SK-N-SH (cell line): Measurements from ENCODE around the gene KIF6.

Experiments used
- CHD2 ChIP-seq: fragments of 150-350 bp; IDR thresholded peaks from 2 replicates; pipeline ENCODE4 v1.6.1; 2018; ENCODE audit warnings: low read length; ENCODE audit not compliant: partially characterized antibody
- ELF1 ChIP-seq: IDR thresholded peaks from 2 replicates; pipeline ENCODE4 v1.4.0; 2012
- EP300 ChIP-seq, 2 experiments: IDR thresholded peaks; 2 replicates each; pipeline versions ENCODE4 v1.4.0 to v1.6.1; 2012; ENCODE audit warnings: borderline replicate concordance in 1 of 2, low read depth in 1 of 2, low read length in 1 of 2
- FOXM1 ChIP-seq: IDR thresholded peaks from 2 replicates; pipeline ENCODE4 v1.4.0; 2012; ENCODE audit warnings: low read depth, mild to moderate bottlenecking
- JUND ChIP-seq: IDR thresholded peaks from 2 replicates; pipeline ENCODE4 v1.4.0; 2012
- POLR2AphosphoS5 ChIP-seq: IDR thresholded peaks from 2 replicates; pipeline ENCODE4 v1.6.1; 2012; ENCODE audit warnings: low read depth, low read length
- RAD21 ChIP-seq: IDR thresholded peaks from 2 replicates; pipeline ENCODE4 v1.6.1; 2012; ENCODE audit warnings: mild to moderate bottlenecking, low read length
- RCOR1 ChIP-seq: fragments of 150-350 bp; IDR thresholded peaks from 2 replicates; pipeline ENCODE4 v1.6.1; 2017; ENCODE audit warnings: antibody characterized with exemption, low read length
- SMC3 ChIP-seq: IDR thresholded peaks from 2 replicates; pipeline ENCODE4 v1.6.1; 2012; ENCODE audit warnings: low read depth, low read length, improper control_type of control experiment
- TAF1 ChIP-seq: IDR thresholded peaks from 2 replicates; pipeline ENCODE4 v1.6.1; 2012; ENCODE audit warnings: low read depth, mild to moderate bottlenecking, low read length, moderate library complexity, borderline replicate concordance
- TEAD4 ChIP-seq: IDR thresholded peaks from 2 replicates; pipeline ENCODE4 v1.4.0; 2012; ENCODE audit warnings: mild to moderate bottlenecking, borderline replicate concordance; ENCODE audit not compliant: insufficient read depth
- YY1 ChIP-seq: IDR thresholded peaks from 2 replicates; pipeline ENCODE4 v1.4.0; 2012; ENCODE audit warnings: low read depth, mild to moderate bottlenecking
- TF ChIP-seq, protein P1 (sequence below): fragments of 200-600 bp; sonication (generic); IDR thresholded peaks from 2 replicates; pipeline ENCODE4 v1.6.1; 2017; ENCODE audit warnings: antibody characterized with exemption, mild to moderate bottlenecking, moderate library complexity
- TF ChIP-seq, protein P2 (sequence below): IDR thresholded peaks from 2 replicates; pipeline ENCODE4 v1.4.0; 2012; ENCODE audit warnings: low read depth, borderline replicate concordance

DNA sequence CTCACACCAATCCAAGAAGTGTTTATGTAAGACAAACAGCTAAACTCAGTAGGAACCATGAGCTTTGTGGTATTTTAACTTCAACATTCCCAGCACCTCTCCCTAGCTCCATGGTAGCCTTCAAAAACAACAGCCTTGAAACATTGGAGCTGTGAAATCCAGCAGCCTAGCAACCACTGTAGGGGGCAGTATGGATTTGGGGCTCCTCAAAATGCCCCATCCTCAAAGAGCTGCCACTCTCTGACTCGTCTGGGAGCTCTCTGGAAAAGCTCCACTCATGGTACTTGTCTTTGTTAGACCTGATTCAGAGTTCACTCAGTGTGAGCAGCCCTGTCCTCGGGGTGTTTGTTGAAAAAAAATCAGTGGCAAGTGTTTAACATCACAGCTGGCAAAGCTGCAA, 82.9 kb downstream of the KIF6 start:
- TF ChIP-seq, protein P1, sequence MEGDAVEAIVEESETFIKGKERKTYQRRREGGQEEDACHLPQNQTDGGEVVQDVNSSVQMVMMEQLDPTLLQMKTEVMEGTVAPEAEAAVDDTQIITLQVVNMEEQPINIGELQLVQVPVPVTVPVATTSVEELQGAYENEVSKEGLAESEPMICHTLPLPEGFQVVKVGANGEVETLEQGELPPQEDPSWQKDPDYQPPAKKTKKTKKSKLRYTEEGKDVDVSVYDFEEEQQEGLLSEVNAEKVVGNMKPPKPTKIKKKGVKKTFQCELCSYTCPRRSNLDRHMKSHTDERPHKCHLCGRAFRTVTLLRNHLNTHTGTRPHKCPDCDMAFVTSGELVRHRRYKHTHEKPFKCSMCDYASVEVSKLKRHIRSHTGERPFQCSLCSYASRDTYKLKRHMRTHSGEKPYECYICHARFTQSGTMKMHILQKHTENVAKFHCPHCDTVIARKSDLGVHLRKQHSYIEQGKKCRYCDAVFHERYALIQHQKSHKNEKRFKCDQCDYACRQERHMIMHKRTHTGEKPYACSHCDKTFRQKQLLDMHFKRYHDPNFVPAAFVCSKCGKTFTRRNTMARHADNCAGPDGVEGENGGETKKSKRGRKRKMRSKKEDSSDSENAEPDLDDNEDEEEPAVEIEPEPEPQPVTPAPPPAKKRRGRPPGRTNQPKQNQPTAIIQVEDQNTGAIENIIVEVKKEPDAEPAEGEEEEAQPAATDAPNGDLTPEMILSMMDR: no peak
- no peak for TF ChIP-seq CHD2
- TF ChIP-seq JUND: no peak
- TF ChIP-seq ELF1: no peak
- no peak for TF ChIP-seq POLR2AphosphoS5
- TF ChIP-seq, protein P2, sequence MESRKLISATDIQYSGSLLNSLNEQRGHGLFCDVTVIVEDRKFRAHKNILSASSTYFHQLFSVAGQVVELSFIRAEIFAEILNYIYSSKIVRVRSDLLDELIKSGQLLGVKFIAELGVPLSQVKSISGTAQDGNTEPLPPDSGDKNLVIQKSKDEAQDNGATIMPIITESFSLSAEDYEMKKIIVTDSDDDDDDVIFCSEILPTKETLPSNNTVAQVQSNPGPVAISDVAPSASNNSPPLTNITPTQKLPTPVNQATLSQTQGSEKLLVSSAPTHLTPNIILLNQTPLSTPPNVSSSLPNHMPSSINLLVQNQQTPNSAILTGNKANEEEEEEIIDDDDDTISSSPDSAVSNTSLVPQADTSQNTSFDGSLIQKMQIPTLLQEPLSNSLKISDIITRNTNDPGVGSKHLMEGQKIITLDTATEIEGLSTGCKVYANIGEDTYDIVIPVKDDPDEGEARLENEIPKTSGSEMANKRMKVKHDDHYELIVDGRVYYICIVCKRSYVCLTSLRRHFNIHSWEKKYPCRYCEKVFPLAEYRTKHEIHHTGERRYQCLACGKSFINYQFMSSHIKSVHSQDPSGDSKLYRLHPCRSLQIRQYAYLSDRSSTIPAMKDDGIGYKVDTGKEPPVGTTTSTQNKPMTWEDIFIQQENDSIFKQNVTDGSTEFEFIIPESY: no peak
- no peak for TF ChIP-seq EP300 (IDR thresholded peaks at IDR 0.05; ENCODE audit: borderline replicate concordance in 1 of 2, low read depth in 1 of 2, low read length in 1 of 2)
- no peak for TF ChIP-seq RAD21
- TF ChIP-seq YY1: no peak
- TF ChIP-seq SMC3: no peak
- TF ChIP-seq RCOR1: no peak
- TF ChIP-seq TAF1: no peak
- TF ChIP-seq TEAD4: no peak
- no peak for TF ChIP-seq FOXM1
